ENCODE data around the gene ZNRF1.

Gene ZNRF1

GRCh38 chr16:75062135-75062975, 63.5 kb downstream of the ZNRF1 start:
- DNase-seq (ENCODE audit: low read depth): no peak
- H3K4me3 ChIP-seq (ENCODE audit: control insufficient read depth, low read depth, low read length): no peak overlapping the region
- TF ChIP-seq, protein P1, sequence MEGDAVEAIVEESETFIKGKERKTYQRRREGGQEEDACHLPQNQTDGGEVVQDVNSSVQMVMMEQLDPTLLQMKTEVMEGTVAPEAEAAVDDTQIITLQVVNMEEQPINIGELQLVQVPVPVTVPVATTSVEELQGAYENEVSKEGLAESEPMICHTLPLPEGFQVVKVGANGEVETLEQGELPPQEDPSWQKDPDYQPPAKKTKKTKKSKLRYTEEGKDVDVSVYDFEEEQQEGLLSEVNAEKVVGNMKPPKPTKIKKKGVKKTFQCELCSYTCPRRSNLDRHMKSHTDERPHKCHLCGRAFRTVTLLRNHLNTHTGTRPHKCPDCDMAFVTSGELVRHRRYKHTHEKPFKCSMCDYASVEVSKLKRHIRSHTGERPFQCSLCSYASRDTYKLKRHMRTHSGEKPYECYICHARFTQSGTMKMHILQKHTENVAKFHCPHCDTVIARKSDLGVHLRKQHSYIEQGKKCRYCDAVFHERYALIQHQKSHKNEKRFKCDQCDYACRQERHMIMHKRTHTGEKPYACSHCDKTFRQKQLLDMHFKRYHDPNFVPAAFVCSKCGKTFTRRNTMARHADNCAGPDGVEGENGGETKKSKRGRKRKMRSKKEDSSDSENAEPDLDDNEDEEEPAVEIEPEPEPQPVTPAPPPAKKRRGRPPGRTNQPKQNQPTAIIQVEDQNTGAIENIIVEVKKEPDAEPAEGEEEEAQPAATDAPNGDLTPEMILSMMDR (IDR thresholded peaks at IDR 0.05; ENCODE audit: control insufficient read depth, insufficient read depth, low read depth, low read length, missing control alignments): no peak

DNA sequence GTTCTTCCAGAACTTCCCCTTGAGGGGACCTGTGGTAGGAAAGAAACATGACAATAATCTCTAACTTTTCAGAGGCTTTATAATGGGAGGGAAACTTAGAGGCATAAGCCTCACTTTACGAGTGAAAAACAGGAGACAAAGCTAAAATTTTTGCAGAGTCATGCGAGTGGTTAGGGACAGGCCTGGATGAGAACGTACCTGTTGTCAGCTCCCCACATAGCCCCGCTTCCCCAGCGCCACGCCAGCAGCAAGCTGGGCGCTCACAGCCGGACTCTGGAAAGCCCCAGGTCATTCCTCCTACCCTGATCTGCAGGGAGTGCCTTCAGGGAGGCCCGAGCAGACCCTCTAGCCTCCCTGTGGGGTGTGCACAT, 64.1 kb downstream of the ZNRF1 start:
- TF ChIP-seq, protein P1 (IDR thresholded peaks at IDR 0.05; ENCODE audit: control insufficient read depth, insufficient read depth, low read depth, low read length, missing control alignments): no peak
- no peak for DNase-seq (ENCODE audit: low read depth)
- H3K4me3 ChIP-seq (ENCODE audit: control insufficient read depth, low read depth, low read length): no peak overlapping the region

DNA sequence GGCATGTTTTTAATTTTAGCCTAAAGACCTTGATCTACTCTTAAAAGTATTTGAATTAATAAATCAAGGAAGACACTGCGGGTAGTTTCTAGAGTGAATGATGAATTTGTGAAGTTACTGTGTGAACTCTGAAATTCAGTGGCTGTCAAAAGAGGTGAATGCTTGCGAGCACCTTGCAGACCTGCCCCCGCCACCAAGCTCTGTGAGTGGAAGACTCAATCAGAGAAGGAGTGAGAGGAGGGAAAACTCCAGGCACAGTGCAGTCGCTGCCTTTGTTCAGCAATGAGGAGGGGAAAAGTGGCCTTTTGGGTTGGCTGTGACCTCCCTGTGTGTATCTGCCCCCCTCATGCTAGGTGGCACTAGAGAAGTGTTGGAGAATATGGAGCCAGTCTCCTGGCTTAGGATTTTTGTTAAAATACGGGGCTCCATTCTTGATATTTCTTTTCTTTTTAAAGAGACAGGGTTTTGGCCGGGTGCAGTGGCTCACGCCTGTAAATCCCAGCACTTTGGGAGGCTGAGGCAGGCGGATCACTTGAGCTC, 64.8 kb downstream of the ZNRF1 start:
- TF ChIP-seq, protein P1 (IDR thresholded peaks at IDR 0.05; ENCODE audit: control insufficient read depth, insufficient read depth, low read depth, low read length, missing control alignments): no peak
- no peak for DNase-seq (ENCODE audit: low read depth)

GRCh38 chr16:75064403-75065148, 65.8 kb downstream of the ZNRF1 start:
- DNase-seq (ENCODE audit: low read depth): no peak
- TF ChIP-seq, protein P1 (IDR thresholded peaks at IDR 0.05; ENCODE audit: control insufficient read depth, insufficient read depth, low read depth, low read length, missing control alignments): no peak
- no peak overlapping the region for H3K4me3 ChIP-seq (ENCODE audit: control insufficient read depth, low read depth, low read length)

More for the DNA sequence above, 64.8 kb downstream of the ZNRF1 start:
- H3K4me3 ChIP-seq (ENCODE audit: control insufficient read depth, low read depth, low read length): no peak overlapping the region

DNA sequence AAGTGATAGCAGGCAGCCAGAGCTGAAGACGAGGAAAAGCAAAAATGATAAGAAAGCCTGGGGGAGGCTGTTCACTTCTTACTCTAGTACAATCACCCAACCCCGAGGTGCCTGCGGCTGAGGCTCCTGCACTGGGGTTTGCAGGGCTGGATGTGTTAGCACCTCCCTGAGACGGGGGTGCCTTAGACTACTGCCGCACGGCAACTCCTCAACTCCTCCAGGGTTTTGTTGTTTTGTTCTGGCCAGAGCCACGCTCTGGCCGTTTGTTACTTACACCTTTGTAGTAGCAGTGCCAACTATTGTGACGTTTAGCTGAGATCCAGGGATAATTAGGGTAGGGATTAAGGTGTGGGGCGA, 66.3 kb downstream of the ZNRF1 start:
- no peak for DNase-seq (ENCODE audit: low read depth)
- H3K4me3 ChIP-seq (ENCODE audit: control insufficient read depth, low read depth, low read length): no peak overlapping the region
- TF ChIP-seq, protein P1 (IDR thresholded peaks at IDR 0.05; ENCODE audit: control insufficient read depth, insufficient read depth, low read depth, low read length, missing control alignments): no peak

DNA sequence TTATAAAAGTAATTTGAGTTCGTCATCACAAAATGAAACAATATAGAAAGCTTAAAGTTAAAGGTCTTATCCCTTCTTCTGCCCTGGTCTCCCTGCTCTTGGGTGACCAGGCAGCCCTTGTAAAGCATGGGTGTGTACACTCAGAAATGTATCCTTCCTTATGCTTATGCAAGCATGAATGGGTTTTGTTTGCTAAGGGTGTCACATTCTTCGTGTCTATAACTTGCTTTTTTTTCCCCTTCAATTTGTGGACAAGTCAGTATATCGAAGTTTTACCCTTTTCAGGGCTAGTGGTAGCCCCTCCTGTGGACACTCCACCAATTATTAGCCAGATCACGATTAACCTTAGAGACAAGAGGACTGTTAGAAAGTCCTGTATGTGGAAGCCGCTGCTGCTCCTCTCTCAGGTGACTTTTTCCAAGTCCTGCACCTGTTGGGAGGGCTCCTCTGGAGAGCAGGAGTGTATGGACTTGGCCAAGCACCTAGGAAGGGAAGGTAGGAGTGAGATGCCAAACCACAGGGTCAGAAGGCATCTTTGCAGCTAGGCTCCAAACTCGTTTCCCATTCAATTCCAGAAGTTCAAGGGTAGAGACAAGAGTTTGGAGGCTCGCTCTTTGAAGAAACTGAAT, 66.8 kb downstream of the ZNRF1 start:
- no peak for DNase-seq (ENCODE audit: low read depth)
- no peak overlapping the region for H3K4me3 ChIP-seq (ENCODE audit: control insufficient read depth, low read depth, low read length)
- TF ChIP-seq, protein P1 (IDR thresholded peaks at IDR 0.05; ENCODE audit: control insufficient read depth, insufficient read depth, low read depth, low read length, missing control alignments): no peak

Data from AG09309 (cell line).